Neural progenitor cell (in vitro differentiated cells): ENCODE measurements around the gene CYP3A7. TPM values are rescaled to one million over a fixed set of nuclear protein-coding genes. Genes with fewer than 3 reads are reported as not detected.

Experiments used
- DNase-seq: peaks from one replicate; pipeline ENCODE4 v3.0.0-alpha.2; 2016; ENCODE audit warnings: low spot score
- H2AFZ ChIP-seq: fragments of 200-600 bp; sonication (generic); replicated peaks from 2 replicates; pipeline ENCODE4 v1.6.1; 2016; ENCODE audit warnings: antibody characterized with exemption
- H3F3A ChIP-seq: fragments of 200-600 bp; sonication (generic); 2 replicates; pipeline ENCODE4 v1.6.1; 2016; ENCODE audit warnings: antibody characterized with exemption, low read depth
- H3K27ac ChIP-seq: fragments of 200-600 bp; sonication (generic); 2 replicates; pipeline ENCODE4 v1.5.1; 2016; ENCODE audit warnings: mild to moderate bottlenecking
- H3K27me3 ChIP-seq: fragments of 200-600 bp; sonication (generic); 2 replicates; pipeline ENCODE4 v1.6.1; 2016; ENCODE audit warnings: mild to moderate bottlenecking, moderate library complexity
- H3K36me3 ChIP-seq: fragments of 200-600 bp; sonication (generic); 2 replicates; pipeline ENCODE4 v1.5.1; 2016
- H3K4me1 ChIP-seq: fragments of 200-600 bp; sonication (generic); 2 replicates; pipeline ENCODE4 v1.6.1; 2016; ENCODE audit warnings: mixed run types
- H3K4me2 ChIP-seq: fragments of 200-600 bp; sonication (generic); 2 replicates; pipeline ENCODE4 v1.6.1; 2016
- H3K4me3 ChIP-seq: fragments of 200-600 bp; sonication (generic); 2 replicates; pipeline ENCODE4 v1.5.1; 2016
- H3K79me2 ChIP-seq: fragments of 200-600 bp; sonication (generic); 2 replicates; pipeline ENCODE4 v1.6.1; 2016; ENCODE audit warnings: low read depth
- H3K9ac ChIP-seq: fragments of 200-600 bp; sonication (generic); 2 replicates; pipeline ENCODE4 v1.6.1; 2016
- H3K9me3 ChIP-seq: fragments of 200-600 bp; sonication (generic); 2 replicates; pipeline ENCODE4 v1.5.1; 2016; ENCODE audit warnings: low read depth
- H4K20me1 ChIP-seq: fragments of 200-600 bp; sonication (generic); 2 replicates; pipeline ENCODE4 v1.6.1; 2016; ENCODE audit warnings: low read depth
- H3K27ac Mint-ChIP-seq: 3 replicates; pipeline ENCODE4 v1.8.0; 2021; ENCODE audit warnings: mixed read lengths
- H3K27me3 Mint-ChIP-seq: 2 replicates; pipeline ENCODE4 v1.8.0; 2022; ENCODE audit warnings: low read depth, mild to moderate bottlenecking, inconsistent platforms, moderate library complexity, mixed read lengths; ENCODE audit not compliant: insufficient read depth
- H3K36me3 Mint-ChIP-seq: 3 replicates; pipeline ENCODE4 v1.8.0; 2021; ENCODE audit warnings: mixed read lengths
- H3K4me1 Mint-ChIP-seq: 3 replicates; pipeline ENCODE4 v1.8.0; 2021; ENCODE audit warnings: mixed read lengths
- H3K4me3 Mint-ChIP-seq: 3 replicates; pipeline ENCODE4 v1.8.0; 2021; ENCODE audit warnings: mild to moderate bottlenecking, moderate library complexity, mixed read lengths
- H3K9me3 Mint-ChIP-seq: 3 replicates; pipeline ENCODE4 v1.8.0; 2020; ENCODE audit warnings: mixed read lengths
- EZH2 ChIP-seq: fragments of 200-600 bp; sonication (generic); IDR thresholded peaks from 2 replicates; pipeline ENCODE4 v1.6.1; 2017; ENCODE audit warnings: antibody characterized with exemption, mild to moderate bottlenecking, moderate library complexity
- EZH2phosphoT487 ChIP-seq: fragments of 200-600 bp; sonication (generic); IDR thresholded peaks from 2 replicates; pipeline ENCODE4 v1.6.1; 2017; ENCODE audit warnings: antibody characterized with exemption
- total RNA-seq: library from RNA; depleted of rRNA; stranded (reverse); fragments of >200 nt; gene quantifications from 2 replicates; pipeline ENCODE4 v1.2.3, GENCODE V29; 2015; ENCODE audit warnings: low replicate concordance
- TF ChIP-seq, protein P1 (sequence below): fragments of 200-600 bp; sonication (generic); IDR thresholded peaks from 2 replicates; pipeline ENCODE4 v1.5.1; 2017; ENCODE audit warnings: antibody characterized with exemption, mild to moderate bottlenecking

CYP3A7 gene
- total RNA-seq, 1 donor from 2014 or later = not detected

DNA sequence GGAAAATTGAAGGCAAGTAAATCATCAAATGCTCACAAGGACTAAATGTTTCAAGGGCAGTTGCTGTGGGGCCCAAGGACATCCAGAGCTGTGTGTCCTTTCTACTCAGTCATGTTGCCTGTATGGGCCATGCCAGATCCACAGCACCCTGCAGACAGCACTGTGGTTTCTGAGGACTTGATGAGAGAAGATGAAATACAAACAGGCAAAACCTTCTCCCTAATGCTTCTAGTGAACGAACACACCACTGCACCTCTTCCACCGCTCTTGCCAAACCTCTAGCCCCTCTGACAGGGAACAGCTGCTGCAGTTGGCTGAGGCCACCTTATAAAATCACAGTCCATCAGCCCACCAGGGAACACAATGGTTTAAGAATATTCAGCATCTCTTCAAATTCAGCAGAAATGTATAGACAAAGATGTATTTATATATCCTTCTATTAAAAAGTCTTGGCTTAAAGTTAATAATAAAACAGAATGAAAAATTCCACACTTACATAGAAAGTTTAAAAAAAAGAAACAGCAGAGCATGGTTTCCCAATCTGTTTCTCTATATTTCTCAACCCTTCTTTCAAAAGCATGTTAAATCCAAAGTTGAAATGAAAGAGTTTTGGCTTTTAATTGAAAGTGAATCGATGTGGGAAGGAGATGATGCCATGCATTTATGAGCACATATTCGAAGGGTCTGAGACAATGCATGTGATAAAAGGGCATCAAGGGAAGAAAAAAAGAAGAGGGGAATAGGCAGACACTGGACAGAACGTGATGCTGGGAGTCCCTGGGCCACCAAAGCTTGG lies 14.0 kb downstream of the CYP3A7 start:
- Histone ChIP-seq H3K9ac (no peak overlapping the region), H3K4me3 (no peak overlapping the region), H3F3A (no peaks in the 10 kb centered on the region), H3K4me1 (no peaks in the 10 kb centered on the region), H3K4me2 (no peak overlapping the region), H4K20me1 (no peaks in the 10 kb centered on the region), H3K79me2 (no peaks in the 10 kb centered on the region), H3K27ac (no peak overlapping the region), H2AFZ (no peak overlapping the region), H3K27me3 (no peaks in the 10 kb centered on the region), H3K36me3 (no peaks in the 10 kb centered on the region), H3K9me3 (no peaks in the 10 kb centered on the region)
- H3K36me3 Mint-ChIP-seq = no peaks in the 10 kb centered on the region
- no peak for TF ChIP-seq EZH2
- TF ChIP-seq, protein P1, sequence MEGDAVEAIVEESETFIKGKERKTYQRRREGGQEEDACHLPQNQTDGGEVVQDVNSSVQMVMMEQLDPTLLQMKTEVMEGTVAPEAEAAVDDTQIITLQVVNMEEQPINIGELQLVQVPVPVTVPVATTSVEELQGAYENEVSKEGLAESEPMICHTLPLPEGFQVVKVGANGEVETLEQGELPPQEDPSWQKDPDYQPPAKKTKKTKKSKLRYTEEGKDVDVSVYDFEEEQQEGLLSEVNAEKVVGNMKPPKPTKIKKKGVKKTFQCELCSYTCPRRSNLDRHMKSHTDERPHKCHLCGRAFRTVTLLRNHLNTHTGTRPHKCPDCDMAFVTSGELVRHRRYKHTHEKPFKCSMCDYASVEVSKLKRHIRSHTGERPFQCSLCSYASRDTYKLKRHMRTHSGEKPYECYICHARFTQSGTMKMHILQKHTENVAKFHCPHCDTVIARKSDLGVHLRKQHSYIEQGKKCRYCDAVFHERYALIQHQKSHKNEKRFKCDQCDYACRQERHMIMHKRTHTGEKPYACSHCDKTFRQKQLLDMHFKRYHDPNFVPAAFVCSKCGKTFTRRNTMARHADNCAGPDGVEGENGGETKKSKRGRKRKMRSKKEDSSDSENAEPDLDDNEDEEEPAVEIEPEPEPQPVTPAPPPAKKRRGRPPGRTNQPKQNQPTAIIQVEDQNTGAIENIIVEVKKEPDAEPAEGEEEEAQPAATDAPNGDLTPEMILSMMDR = no peak
- no peak for TF ChIP-seq EZH2phosphoT487
- H3K4me1 Mint-ChIP-seq = no peaks in the 10 kb centered on the region
- no peaks in the 10 kb centered on the region for H3K9me3 Mint-ChIP-seq
- H3K27ac Mint-ChIP-seq = no peak overlapping the region
- H3K27me3 Mint-ChIP-seq = peaks cover 2% of the 10 kb centered on the region
- DNase-seq = no peak
- no peak overlapping the region for H3K4me3 Mint-ChIP-seq

DNA sequence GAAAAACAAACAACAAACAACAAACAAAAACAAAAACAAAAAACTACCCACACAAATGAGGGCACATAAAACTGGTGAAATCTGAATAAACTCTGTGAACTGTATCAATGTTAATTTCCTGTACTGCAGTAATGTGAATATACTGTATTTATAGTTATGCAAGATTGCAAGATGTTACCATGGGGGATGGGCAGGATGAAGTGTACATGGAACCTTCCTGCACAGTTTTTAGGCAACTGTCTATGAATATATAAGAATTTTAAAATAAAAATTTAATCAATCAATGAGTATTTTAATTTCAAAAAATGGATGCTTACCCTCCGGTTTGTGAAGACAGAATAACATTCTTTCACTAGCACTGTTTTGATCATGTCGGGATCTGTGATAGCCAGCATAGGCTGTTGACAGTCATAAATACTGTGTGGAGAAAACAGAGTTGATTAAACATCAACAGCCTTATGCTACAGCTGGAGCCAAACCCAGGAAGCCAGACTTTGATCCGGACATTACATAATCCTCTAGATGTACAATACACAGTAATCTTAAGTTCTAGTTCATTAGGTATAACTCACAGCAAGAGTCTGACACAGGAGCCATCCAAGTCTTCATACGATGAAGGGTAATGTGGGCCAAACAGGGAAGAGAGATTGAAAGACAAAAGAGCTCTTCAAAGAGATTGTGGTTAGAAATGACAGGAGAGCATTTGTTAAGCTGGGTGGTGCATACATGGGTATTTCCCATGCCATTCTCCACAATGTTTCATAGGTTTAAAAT lies 14.8 kb downstream of the CYP3A7 start:
- H3K36me3 Mint-ChIP-seq = no peaks in the 10 kb centered on the region
- H2AFZ ChIP-seq = no peak overlapping the region
- H3K9ac ChIP-seq = no peak overlapping the region
- no peaks in the 10 kb centered on the region for H3K4me1 ChIP-seq
- no peaks in the 10 kb centered on the region for H3K9me3 ChIP-seq
- TF ChIP-seq EZH2phosphoT487 (no peak), EZH2 (no peak)
- TF ChIP-seq, protein P1 = no peak
- peaks cover 2% of the 10 kb centered on the region for H3K27me3 Mint-ChIP-seq
- DNase-seq = no peak
- no peak overlapping the region for H3K27ac ChIP-seq
- no peaks in the 10 kb centered on the region for H3K4me1 Mint-ChIP-seq
- no peak overlapping the region for H3K27ac Mint-ChIP-seq
- no peaks in the 10 kb centered on the region for H3K9me3 Mint-ChIP-seq
- H3K79me2 ChIP-seq = no peaks in the 10 kb centered on the region
- no peaks in the 10 kb centered on the region for H4K20me1 ChIP-seq
- no peak overlapping the region for H3K4me3 ChIP-seq
- no peaks in the 10 kb centered on the region for H3K27me3 ChIP-seq
- no peaks in the 10 kb centered on the region for H3K36me3 ChIP-seq
- no peaks in the 10 kb centered on the region for H3F3A ChIP-seq
- H3K4me2 ChIP-seq = no peak overlapping the region
- H3K4me3 Mint-ChIP-seq = no peak overlapping the region

DNA sequence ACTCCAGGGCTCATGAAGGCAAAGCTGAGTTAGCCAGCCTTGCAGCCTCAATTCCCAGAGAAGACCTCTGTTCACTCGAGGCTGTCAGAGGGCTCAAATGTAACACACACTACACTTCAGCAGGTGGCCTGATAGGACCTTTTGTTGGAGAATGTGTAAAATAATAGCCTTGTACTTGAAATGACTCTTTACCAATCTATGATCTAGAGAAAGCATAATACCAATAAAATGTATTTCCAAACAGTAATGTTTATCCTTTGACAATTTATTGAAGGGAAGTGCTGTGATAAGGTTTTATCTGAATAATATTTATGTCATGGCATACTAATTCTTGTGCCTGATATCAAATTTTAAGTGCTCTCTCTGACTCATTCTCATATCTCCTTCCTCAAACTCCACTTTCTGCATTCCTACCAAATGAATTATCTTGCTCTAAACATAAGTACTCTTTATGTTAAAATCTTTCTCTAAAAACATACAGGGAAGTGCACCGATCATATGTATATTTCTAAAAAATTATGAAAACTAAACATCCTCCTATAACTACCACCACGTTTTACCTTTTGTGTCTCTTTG lies 20.9 kb downstream of the CYP3A7 start:
- H3K79me2 ChIP-seq = no peaks in the 10 kb centered on the region
- H3K36me3 ChIP-seq = no peaks in the 10 kb centered on the region
- H3K9me3 ChIP-seq = no peaks in the 10 kb centered on the region
- no peaks in the 10 kb centered on the region for H3K27me3 ChIP-seq
- H3K27me3 Mint-ChIP-seq = no peaks in the 10 kb centered on the region
- H3K9ac ChIP-seq = no peak overlapping the region
- H3K4me2 ChIP-seq = no peak overlapping the region
- no peaks in the 10 kb centered on the region for H4K20me1 ChIP-seq
- H3K27ac ChIP-seq = no peak overlapping the region
- H3K36me3 Mint-ChIP-seq = no peaks in the 10 kb centered on the region
- H3F3A ChIP-seq = no peaks in the 10 kb centered on the region
- H3K4me3 Mint-ChIP-seq = no peak overlapping the region
- TF ChIP-seq, protein P1 = no peak
- no peaks in the 10 kb centered on the region for H3K4me1 Mint-ChIP-seq
- no peaks in the 10 kb centered on the region for H3K9me3 Mint-ChIP-seq
- DNase-seq = no peak
- no peak overlapping the region for H3K27ac Mint-ChIP-seq
- H2AFZ ChIP-seq = no peak overlapping the region
- H3K4me1 ChIP-seq = no peaks in the 10 kb centered on the region
- H3K4me3 ChIP-seq = no peak overlapping the region
